LNCaP clone FGC (cell line): ENCODE data around the gene EPHB1.

ENCODE experiments used
- DNase-seq: peaks from one replicate; pipeline ENCODE4 v3.0.0-alpha.2; 2011; ENCODE audit warnings: low read depth
- H3K4me3 ChIP-seq: 2 replicates; pipeline ENCODE4 v1.5.1; 2011; ENCODE audit warnings: mild to moderate bottlenecking, low read depth, low read length, control low read depth
- TF ChIP-seq, protein P1 (sequence below): IDR thresholded peaks from 2 replicates; pipeline ENCODE4 v1.5.1; 2012; ENCODE audit warnings: mild to moderate bottlenecking; ENCODE audit not compliant: control insufficient read depth, insufficient read depth; ENCODE audit errors: extremely low read depth

EPHB1 gene

DNA sequence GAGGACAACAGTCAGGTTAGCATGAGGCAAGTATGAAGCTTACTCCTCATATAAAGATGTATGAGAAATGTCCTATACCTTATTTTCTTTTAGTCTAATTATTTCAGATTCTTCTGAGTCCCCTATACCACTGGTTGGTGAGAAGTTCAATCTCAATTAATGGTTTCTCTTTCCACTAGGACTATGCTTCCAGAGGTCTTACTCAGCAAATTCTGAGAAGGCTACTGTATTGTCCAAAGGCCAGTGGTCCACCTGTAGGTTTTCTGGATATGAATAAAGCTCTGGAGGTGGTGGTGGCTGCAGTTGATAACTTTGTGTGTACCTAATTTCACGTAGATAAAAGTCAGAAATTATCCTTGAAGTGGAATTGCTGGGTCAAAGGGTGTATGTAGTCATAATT lies 149.4 kb downstream of the EPHB1 start:
- no peak for DNase-seq
- no peak overlapping the region for H3K4me3 ChIP-seq
- TF ChIP-seq, protein P1, sequence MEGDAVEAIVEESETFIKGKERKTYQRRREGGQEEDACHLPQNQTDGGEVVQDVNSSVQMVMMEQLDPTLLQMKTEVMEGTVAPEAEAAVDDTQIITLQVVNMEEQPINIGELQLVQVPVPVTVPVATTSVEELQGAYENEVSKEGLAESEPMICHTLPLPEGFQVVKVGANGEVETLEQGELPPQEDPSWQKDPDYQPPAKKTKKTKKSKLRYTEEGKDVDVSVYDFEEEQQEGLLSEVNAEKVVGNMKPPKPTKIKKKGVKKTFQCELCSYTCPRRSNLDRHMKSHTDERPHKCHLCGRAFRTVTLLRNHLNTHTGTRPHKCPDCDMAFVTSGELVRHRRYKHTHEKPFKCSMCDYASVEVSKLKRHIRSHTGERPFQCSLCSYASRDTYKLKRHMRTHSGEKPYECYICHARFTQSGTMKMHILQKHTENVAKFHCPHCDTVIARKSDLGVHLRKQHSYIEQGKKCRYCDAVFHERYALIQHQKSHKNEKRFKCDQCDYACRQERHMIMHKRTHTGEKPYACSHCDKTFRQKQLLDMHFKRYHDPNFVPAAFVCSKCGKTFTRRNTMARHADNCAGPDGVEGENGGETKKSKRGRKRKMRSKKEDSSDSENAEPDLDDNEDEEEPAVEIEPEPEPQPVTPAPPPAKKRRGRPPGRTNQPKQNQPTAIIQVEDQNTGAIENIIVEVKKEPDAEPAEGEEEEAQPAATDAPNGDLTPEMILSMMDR, result no peak

DNA sequence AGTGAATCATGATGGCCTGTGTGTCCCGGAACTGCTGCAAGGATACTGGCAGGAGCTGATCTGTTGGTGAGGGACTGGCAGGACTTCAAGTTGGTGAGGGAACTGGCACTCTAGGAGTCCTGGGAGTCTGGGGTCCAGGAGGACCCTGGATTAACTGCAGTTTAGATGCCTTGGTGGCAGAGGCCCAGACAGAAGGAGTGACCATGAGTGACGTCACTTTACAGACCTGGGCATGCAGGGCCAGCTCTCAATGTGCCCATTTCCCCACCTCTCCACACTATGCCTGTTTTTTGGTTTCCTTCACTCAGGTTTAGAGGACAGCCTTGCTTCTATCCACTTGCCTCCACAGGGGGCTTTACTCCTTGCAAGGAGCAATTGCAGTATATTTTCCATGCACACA lies 154.1 kb downstream of the EPHB1 start:
- TF ChIP-seq, protein P1, result no peak
- no peak overlapping the region for H3K4me3 ChIP-seq
- no peak for DNase-seq

DNA sequence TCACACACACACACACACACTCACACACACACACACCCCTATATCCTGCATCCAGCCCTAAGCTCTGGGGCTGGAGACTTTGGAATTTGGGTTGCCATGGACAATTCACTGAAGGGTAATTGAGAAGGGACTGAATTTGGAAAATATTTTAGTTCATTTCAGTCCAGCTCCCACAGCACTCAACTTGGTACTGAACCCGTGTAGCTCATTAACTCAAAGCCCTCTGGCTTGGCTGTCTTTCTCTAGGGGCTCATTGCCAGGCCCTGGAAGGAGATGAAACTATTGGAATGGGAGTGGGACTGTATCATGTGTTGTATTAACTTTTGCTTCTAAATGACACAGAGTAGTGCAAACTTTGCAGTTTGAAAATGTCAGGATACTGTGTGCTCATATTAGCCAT lies 157.3 kb downstream of the EPHB1 start:
- H3K4me3 ChIP-seq, result no peak overlapping the region
- DNase-seq, result no peak
- TF ChIP-seq, protein P1, result no peak

DNA sequence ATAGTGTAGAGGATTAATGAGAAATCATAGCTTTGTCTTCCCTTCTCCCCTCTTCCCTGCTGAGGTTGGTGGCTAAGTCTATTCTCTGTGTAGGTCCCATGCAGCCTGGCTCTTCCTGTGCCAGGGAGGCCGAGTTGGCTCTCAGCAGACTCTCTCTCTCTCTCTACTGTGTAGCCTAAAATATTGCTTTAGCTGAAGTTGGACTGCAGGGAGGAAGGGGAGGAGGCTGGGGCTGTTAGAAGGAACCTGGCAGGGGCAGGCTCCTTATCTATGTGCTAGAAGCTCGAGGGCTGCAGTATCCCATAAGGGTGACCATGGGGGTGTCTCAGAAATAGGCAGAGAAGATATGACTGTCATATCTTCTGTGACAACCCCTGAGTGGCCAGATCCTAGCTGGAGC lies 160.8 kb downstream of the EPHB1 start:
- TF ChIP-seq, protein P1, result no peak
- no peak overlapping the region for H3K4me3 ChIP-seq
- DNase-seq, result no peak

DNA sequence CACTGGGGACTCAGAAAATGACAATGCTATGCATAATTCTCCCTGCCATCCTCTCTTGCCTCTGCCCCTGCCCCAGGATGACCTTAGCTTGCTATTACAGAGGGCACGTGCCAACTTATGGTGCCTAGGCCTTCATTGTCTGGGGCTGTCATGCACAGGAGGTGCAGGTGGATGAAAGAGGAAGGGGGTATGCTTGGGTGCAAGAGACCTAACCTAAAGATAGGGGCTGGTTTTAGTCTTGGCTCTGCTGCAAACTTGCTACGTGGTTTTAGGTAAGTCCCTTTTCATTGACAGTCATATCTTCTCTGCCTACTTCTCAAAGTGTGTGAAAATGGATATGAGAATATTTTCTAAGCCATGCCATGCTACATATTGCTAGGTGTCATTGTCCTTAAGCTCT lies 161.3 kb downstream of the EPHB1 start:
- H3K4me3 ChIP-seq, result no peak overlapping the region
- TF ChIP-seq, protein P1, result no peak
- no peak for DNase-seq

DNA sequence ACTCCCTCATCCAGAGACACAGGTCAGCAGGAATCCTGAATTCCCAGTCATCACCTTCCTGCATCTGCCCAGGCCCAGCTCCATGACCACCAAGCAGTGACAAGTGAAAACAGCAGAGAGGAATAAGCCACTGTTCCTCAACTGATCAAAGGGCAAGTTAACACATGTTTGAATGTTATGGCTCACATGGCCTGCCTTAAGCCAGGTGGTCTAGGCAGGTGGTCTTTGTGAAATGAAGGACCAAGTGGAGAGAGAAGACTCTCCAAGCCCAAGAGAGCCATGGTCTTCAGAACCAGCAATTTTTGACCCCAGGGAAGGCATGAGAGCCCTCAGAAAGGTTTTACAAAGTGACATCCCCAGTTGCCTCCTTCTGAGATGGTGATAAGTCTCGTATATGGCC lies 161.8 kb downstream of the EPHB1 start:
- no peak for DNase-seq
- H3K4me3 ChIP-seq, result no peak overlapping the region
- TF ChIP-seq, protein P1, result no peak

DNA sequence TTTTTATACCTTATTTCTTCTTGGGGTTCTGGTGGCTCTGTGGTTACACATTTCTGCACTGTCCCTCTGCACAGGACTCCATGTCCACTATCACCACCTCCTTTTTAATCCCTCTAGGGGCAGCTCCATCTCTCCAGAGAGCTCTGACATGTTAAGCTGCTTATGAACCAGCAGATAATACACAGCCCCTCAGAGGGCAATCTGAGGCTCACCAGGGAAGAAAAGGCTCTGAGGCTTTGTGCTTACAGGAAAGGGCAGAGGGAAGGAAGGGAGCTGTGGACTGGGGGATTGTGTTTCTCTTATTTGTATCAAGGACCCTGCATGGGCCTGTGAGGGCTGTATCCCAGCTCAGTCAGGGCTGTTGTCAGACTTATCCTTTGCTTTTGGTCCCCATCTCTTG lies 164.5 kb downstream of the EPHB1 start:
- no peak overlapping the region for H3K4me3 ChIP-seq
- TF ChIP-seq, protein P1, result no peak
- DNase-seq, result no peak
